Endometrial microvascular endothelial cells (primary cell): ENCODE data around the gene SLC6A7. TPM values are rescaled to one million over a fixed set of nuclear protein-coding genes. Genes with fewer than 3 reads are reported as not detected.
"Not testable (repeated sequence)": the region's sequence is repeated elsewhere in the genome, so short reads cannot be mapped to it uniquely, and the experiment has no call there.

Source experiments
- in situ Hi-C: cut with HindIII; loops from 2 replicates; pipeline ENCODE4 v1.10.0; 2017; ENCODE audit warnings: low sequenced_read_pairs, low pct_unique_long_range_greater_than_20kb; ENCODE audit errors: inconsistent ontology term
- total RNA-seq: library from RNA; depleted of rRNA; stranded (reverse); fragments of >200 nt; gene quantifications from one replicate; pipeline ENCODE4 v1.2.3, GENCODE V29; 2015; ENCODE audit errors: inconsistent ontology term

SLC6A7 gene
- total RNA-seq, 1 donor from 2014 or later, result not detected

DNA sequence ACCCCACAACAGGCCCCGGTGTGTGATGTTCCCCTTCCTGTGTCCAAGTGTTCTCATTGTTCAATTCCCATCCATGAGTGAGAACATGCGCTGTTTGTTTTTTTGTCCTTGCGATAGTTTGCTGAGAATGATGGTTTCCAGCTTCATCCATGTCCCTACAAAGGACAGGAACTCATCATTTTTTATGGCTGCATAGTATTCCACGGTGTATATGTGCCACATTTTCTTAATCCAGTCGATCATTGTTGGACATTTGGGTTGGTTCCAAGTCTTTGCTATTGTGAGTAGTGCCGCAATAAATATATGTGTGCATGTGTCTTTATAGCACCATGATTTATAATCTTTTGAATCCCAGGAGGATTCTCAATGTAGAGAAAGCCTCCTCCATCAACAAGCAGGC is 58.6 kb downstream of the SLC6A7 start:
- in situ Hi-C loops, result not testable (repeated sequence)

GRCh38 chr5:150248946-150249345 is 59.1 kb downstream of the SLC6A7 start:
- in situ Hi-C loops, result no loop called here

GRCh38 chr5:150249744-150250143 is 59.9 kb downstream of the SLC6A7 start:
- in situ Hi-C loops, result no loop called here

GRCh38 chr5:150251504-150251903 is 61.6 kb downstream of the SLC6A7 start:
- in situ Hi-C loops, result no loop called here

DNA sequence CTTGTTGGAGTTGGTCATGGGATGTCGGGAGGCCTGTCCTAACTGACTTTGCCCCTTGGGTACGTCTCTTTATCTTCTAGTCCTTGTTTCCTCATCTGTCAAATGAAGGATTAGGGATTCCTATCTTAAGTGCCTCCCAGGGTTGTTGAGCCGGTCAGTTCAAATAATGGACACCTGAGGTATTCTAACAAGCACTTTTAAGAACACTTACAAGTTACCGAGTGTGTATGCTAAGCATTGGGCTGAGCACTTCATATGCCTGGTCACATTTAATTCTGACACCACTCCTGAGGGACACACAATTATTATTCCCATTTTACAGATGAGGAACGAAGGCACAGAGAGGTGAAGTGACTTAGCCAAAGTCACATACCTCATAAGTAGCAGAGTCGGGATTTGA is 62.6 kb downstream of the SLC6A7 start:
- in situ Hi-C loops, result no loop called here

- in situ Hi-C loops, result no loop called here
These were observed 63.8 kb downstream of the SLC6A7 start for GRCh38 chr5:150253416-150254208.

GRCh38 chr5:150254363-150254762 is 64.5 kb downstream of the SLC6A7 start:
- in situ Hi-C loops, result no loop called here

DNA sequence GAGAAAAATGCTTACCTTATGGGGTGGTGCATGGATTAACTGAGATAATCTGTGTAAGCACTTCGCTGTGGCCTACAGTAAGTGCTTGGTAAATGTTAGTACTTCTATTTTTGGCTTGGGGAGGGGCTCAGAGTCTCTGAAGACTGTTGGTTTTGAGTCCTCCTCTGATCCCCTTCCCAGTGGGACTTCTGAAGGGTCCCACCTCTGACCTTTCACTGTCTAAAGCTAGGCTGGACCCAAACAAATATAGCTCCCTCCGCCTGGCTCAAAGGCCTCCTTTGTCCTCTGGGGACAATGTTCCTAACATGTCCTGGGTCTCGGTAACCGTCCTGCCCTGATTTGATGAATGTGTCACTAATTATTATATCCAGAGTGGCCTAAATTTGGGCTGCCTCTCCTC is 64.9 kb downstream of the SLC6A7 start:
- in situ Hi-C loops, result no loop called here

- in situ Hi-C loops, result no loop called here
These were observed 66.0 kb downstream of the SLC6A7 start for GRCh38 chr5:150255659-150256409.

DNA sequence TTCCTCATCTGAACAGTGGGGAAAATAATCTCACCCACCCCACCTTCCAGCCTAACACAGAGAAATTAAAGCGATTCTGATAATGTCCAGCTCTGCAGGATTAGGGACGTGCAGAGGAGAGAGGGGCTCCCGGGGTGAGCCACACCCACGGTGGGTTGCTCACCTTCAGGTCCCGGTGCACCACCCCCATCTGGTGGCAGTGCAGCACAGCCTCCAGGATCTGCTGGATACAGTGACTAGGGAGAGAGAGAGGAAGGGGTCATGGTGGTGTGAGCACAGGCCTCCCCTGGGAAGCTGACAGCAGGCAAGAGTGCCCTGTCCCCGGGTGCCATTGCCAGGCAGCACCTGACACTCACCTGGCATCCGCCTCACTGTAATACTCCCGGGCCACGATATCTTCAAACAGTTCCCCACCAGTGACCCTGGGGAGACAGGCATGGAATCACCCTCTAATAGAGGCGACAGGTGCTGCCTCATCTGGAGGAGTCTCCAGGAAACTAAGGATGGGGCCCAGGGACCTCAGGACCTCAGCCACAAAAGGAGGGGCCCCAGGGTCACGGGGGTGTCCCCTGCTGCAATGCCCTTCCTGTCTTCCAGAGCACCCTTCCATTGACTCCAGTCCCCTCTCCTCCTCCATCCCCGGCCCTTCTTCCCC is 66.7 kb downstream of the SLC6A7 start:
- in situ Hi-C loops, result no loop called here

- in situ Hi-C loops, result no loop called here
These were observed 67.6 kb downstream of the SLC6A7 start for GRCh38 chr5:150257424-150257823.

- in situ Hi-C loops, result no loop called here
These were observed 68.3 kb downstream of the SLC6A7 start for GRCh38 chr5:150258130-150258529.

Other genes with a start within 250 kb of the SLC6A7 start
- not detected for gene PDE6A, start 245.3 kb upstream of the SLC6A7 start, total RNA-seq
- gene SLC26A2, start 229.3 kb upstream of the SLC6A7 start, total RNA-seq, result 35.8 TPM
- 1.6 TPM for gene TIGD6, start 189.4 kb upstream of the SLC6A7 start, total RNA-seq
- gene HMGXB3, start 189.3 kb upstream of the SLC6A7 start, total RNA-seq, result 26.0 TPM
- gene CSF1R, start 103.5 kb upstream of the SLC6A7 start, total RNA-seq, result not detected
- gene PDGFRB, start 34.2 kb upstream of the SLC6A7 start, total RNA-seq, result 2.8 TPM
- not detected for gene CDX1, start 23.3 kb upstream of the SLC6A7 start, total RNA-seq
- not detected for gene CAMK2A, start 99.7 kb downstream of the SLC6A7 start, total RNA-seq
- 0.28 TPM for gene ARSI, start 112.8 kb downstream of the SLC6A7 start, total RNA-seq
- gene TCOF1, start 167.6 kb downstream of the SLC6A7 start, total RNA-seq, result 43.2 TPM
- gene CD74, start 222.8 kb downstream of the SLC6A7 start, total RNA-seq, result 9.4 TPM